Loucy (cell line): ENCODE measurements around the gene DPH3.

ENCODE experiments used
- H2AFZ ChIP-seq: fragments of 200-600 bp; sonication (generic); 2 replicates; pipeline ENCODE4 v1.6.0; 2016; ENCODE audit warnings: antibody characterized with exemption, mild to moderate bottlenecking, low read length, moderate library complexity
- H3F3A ChIP-seq: fragments of 200-600 bp; 2 replicates; pipeline ENCODE4 v1.6.0; 2016; ENCODE audit warnings: antibody characterized with exemption, low read depth, mild to moderate bottlenecking
- H3K27me3 ChIP-seq: fragments of 200-600 bp; sonication (generic); 2 replicates; pipeline ENCODE4 v1.6.1; 2014; ENCODE audit warnings: low read length, mild to moderate bottlenecking; ENCODE audit not compliant: insufficient read depth, poor library complexity, severe bottlenecking
- H3K36me3 ChIP-seq: fragments of 200-600 bp; sonication (generic); 2 replicates; pipeline ENCODE4 v1.6.1; 2016; ENCODE audit warnings: low read length; ENCODE audit not compliant: insufficient read depth
- H3K4me1 ChIP-seq: fragments of 200-600 bp; sonication (generic); 2 replicates; pipeline ENCODE4 v1.5.1; 2014; ENCODE audit warnings: low read length, mild to moderate bottlenecking; ENCODE audit not compliant: insufficient read depth, poor library complexity, severe bottlenecking
- H3K4me2 ChIP-seq: fragments of 200-600 bp; sonication (generic); 2 replicates; pipeline ENCODE4 v1.6.0; 2014; ENCODE audit warnings: antibody characterized with exemption, low read length, low read depth, mild to moderate bottlenecking; ENCODE audit not compliant: poor library complexity, severe bottlenecking
- H3K4me3 ChIP-seq: fragments of 200-600 bp; sonication (generic); 2 replicates; pipeline ENCODE4 v1.5.1; 2014; ENCODE audit warnings: low read length, mild to moderate bottlenecking, mixed read lengths; ENCODE audit not compliant: poor library complexity, severe bottlenecking
- H3K79me2 ChIP-seq: fragments of 200-600 bp; sonication (generic); 2 replicates; pipeline ENCODE4 v1.6.1; 2014; ENCODE audit warnings: low read length; ENCODE audit not compliant: insufficient read depth
- H3K9ac ChIP-seq: fragments of 200-600 bp; sonication (generic); 2 replicates; pipeline ENCODE4 v1.6.0; 2014; ENCODE audit warnings: mild to moderate bottlenecking, low read depth, low read length, moderate library complexity; ENCODE audit not compliant: poor library complexity, severe bottlenecking
- H3K9me2 ChIP-seq: fragments of 200-600 bp; sonication (generic); replicated peaks from 2 replicates; pipeline ENCODE4 v1.6.1; 2016; ENCODE audit warnings: low read depth, low read length, mixed read lengths
- H3K9me3 ChIP-seq: fragments of 200-600 bp; sonication (generic); 2 replicates; pipeline ENCODE4 v1.6.1; 2014; ENCODE audit warnings: mild to moderate bottlenecking, antibody characterized with exemption, low read length, low read depth; ENCODE audit not compliant: insufficient read depth
- H4K20me1 ChIP-seq: fragments of 200-600 bp; sonication (generic); 2 replicates; pipeline ENCODE4 v1.6.0; 2014; ENCODE audit warnings: antibody characterized with exemption, low read length, mild to moderate bottlenecking; ENCODE audit not compliant: insufficient read depth, poor library complexity, severe bottlenecking
- CTCF ChIP-seq: fragments of 200-600 bp; sonication (generic); conservative IDR thresholded peaks from 2 replicates; pipeline ENCODE4 v1.5.1; 2014; ENCODE audit warnings: mild to moderate bottlenecking, antibody characterized with exemption, low read length
- EZH2phosphoT487 ChIP-seq: fragments of 200-600 bp; IDR thresholded peaks from 2 replicates; pipeline ENCODE4 v1.6.1; 2018; ENCODE audit warnings: antibody characterized with exemption, mild to moderate bottlenecking, moderate library complexity, borderline replicate concordance

DPH3 gene

DNA sequence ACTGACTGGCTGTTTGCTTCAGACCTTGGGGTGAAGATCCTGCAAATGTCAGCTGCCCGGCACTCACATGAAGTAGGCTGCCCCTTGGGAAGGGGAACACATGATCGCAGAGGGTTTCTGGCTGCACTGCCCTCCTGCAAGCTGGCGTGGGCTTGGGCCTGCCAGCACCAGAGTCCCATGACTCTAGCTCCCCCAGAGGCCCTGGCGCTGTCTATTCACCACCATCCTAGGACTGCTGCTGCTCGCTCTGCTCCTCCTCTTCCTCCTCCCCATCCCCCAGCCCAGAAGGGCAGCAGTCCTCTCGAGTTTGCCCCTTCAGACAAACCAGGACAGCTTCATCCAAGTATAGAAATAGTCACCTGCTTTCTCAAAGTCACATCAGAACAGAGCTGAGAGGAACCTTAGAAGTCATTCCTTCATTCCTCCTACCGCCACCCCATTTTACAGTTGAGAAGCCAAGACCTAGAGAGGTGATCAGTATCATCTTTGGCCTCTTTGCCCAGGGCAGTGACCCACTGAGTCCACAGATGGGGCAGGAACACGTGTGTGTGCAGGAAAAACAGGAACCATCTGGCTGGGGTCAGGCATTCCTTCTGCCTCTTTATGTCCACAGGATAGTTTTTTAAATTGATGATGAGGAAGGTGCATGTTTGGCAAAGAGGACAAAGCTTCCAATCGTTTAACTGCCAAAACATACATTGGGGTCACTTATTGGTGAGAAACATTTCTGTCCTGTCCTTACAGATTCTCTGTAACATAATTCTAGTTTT, 13.2 kb downstream of the DPH3 start:
- Histone ChIP-seq H3K79me2 (no peaks in the 10 kb centered on the region), H3K4me3 (no peak overlapping the region), H3K4me2 (no peak overlapping the region), H2AFZ (no peak overlapping the region), H3K9ac (no peak overlapping the region), H4K20me1 (no peaks in the 10 kb centered on the region), H3F3A (no peaks in the 10 kb centered on the region), H3K9me3 (no peaks in the 10 kb centered on the region), H3K27me3 (no peaks in the 10 kb centered on the region), H3K9me2 (no peaks in the 10 kb centered on the region), H3K4me1 (peaks cover 5% of the 10 kb centered on the region), H3K36me3 (no peaks in the 10 kb centered on the region)
- TF ChIP-seq CTCF (no peak), EZH2phosphoT487 (no peak)

DNA sequence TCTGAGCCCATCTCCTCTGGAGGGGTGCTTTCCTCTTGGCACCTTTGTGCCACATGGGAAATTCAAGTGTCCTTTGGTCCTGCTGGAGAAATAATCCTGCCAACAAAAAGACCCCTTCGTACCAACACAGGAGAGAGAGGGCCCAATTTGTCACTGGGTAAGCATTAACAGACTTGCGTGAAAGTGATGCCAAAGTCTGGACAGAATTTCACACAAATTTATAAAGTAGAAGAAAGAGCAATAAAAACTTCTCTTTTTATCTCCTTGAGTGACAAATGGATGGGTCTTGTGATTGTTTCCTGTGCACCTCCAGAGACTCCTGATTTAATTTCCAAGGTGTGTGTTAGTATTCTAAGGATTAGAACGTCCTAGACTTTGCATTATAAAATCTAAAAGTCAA, 14.9 kb downstream of the DPH3 start:
- H3K79me2 ChIP-seq: no peaks in the 10 kb centered on the region
- H3K4me3 ChIP-seq: no peak overlapping the region

DNA sequence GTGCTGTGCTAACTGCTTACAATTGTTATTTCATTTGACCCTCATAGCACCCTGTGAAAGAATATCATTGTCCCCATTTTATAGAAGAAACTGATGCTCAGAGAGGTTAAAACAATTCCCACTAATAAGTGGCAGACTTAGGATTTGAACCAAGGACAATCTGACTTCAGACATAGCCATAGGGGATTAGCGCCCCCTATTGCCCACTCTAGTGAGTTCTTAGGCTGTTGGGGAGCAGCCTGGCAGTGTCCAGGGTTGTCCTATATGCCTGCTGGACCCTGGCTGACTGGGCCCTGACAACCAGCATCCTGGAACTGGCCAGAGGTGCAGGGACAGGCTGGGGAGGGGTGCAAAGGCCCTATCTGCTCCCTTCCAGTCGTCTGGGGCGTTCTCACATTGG, 15.4 kb downstream of the DPH3 start:
- no peak overlapping the region for H2AFZ ChIP-seq
- no peak overlapping the region for H3K4me3 ChIP-seq
- H3F3A ChIP-seq: no peaks in the 10 kb centered on the region
- H3K9me3 ChIP-seq: no peaks in the 10 kb centered on the region
- no peak overlapping the region for H3K4me2 ChIP-seq
- H3K4me1 ChIP-seq: peaks cover 5% of the 10 kb centered on the region
- H3K9me2 ChIP-seq: no peaks in the 10 kb centered on the region
- no peak overlapping the region for H3K9ac ChIP-seq
- H4K20me1 ChIP-seq: no peaks in the 10 kb centered on the region
- peak; percentile 75 for TF ChIP-seq CTCF
- no peak for TF ChIP-seq EZH2phosphoT487
- H3K36me3 ChIP-seq: no peaks in the 10 kb centered on the region
- H3K27me3 ChIP-seq: no peaks in the 10 kb centered on the region
- no peaks in the 10 kb centered on the region for H3K79me2 ChIP-seq

More for the DNA sequence above, 14.9 kb downstream of the DPH3 start:
- Histone ChIP-seq H3K9me3 (no peaks in the 10 kb centered on the region), H2AFZ (no peak overlapping the region), H3F3A (no peaks in the 10 kb centered on the region), H3K9ac (no peak overlapping the region), H3K36me3 (no peaks in the 10 kb centered on the region), H3K27me3 (no peaks in the 10 kb centered on the region), H4K20me1 (no peaks in the 10 kb centered on the region), H3K4me1 (peaks cover 5% of the 10 kb centered on the region), H3K9me2 (no peaks in the 10 kb centered on the region), H3K4me2 (no peak overlapping the region)
- TF ChIP-seq CTCF (no peak), EZH2phosphoT487 (no peak)
